ENCODE measurements around the gene TRIM40. TPM values are rescaled to one million over a fixed set of nuclear protein-coding genes. Genes with fewer than 3 reads are reported as not detected.

TRIM40 gene
- total RNA-seq, 1 donor from 2014 or later = not detected

GRCh38 chr6:30093951-30094661, 41.8 kb upstream of the TRIM40 start:
- no peaks in the 10 kb centered on the region for H3K27me3 ChIP-seq
- no peak overlapping the region for H3K27ac ChIP-seq
- no peaks in the 10 kb centered on the region for H3K9me3 ChIP-seq
- intact Hi-C loops (cut with DNase I) = no loop called here
- H3K4me3 ChIP-seq = no peak overlapping the region
- no peak for DNase-seq (ENCODE audit: extremely low spot score in 2 of 2)
- TF ChIP-seq POLR2AphosphoS5 (IDR thresholded peaks at IDR 0.05; ENCODE audit: insufficient read depth in 1 of 2, low read depth in 1 of 2) (no peak), POLR2A (IDR thresholded peaks at IDR 0.05) (no peak)
- TF ChIP-seq, protein P1, sequence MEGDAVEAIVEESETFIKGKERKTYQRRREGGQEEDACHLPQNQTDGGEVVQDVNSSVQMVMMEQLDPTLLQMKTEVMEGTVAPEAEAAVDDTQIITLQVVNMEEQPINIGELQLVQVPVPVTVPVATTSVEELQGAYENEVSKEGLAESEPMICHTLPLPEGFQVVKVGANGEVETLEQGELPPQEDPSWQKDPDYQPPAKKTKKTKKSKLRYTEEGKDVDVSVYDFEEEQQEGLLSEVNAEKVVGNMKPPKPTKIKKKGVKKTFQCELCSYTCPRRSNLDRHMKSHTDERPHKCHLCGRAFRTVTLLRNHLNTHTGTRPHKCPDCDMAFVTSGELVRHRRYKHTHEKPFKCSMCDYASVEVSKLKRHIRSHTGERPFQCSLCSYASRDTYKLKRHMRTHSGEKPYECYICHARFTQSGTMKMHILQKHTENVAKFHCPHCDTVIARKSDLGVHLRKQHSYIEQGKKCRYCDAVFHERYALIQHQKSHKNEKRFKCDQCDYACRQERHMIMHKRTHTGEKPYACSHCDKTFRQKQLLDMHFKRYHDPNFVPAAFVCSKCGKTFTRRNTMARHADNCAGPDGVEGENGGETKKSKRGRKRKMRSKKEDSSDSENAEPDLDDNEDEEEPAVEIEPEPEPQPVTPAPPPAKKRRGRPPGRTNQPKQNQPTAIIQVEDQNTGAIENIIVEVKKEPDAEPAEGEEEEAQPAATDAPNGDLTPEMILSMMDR (IDR thresholded peaks at IDR 0.05) = no peak
- H3K4me1 ChIP-seq = peaks cover 13% of the 10 kb centered on the region
- no peaks in the 10 kb centered on the region for H3K36me3 ChIP-seq

GRCh38 chr6:30096829-30097228, 39.1 kb upstream of the TRIM40 start:
- intact Hi-C loops (cut with DNase I) = no loop called here
- TF ChIP-seq, protein P1 (IDR thresholded peaks at IDR 0.05) = no peak
- no peak for TF ChIP-seq POLR2A (IDR thresholded peaks at IDR 0.05)
- no peak for TF ChIP-seq POLR2AphosphoS5 (IDR thresholded peaks at IDR 0.05; ENCODE audit: insufficient read depth in 1 of 2, low read depth in 1 of 2)
- Histone ChIP-seq H3K4me1 (peaks cover 25% of the 10 kb centered on the region), H3K27ac (no peak overlapping the region), H3K4me3 (no peak overlapping the region), H3K9me3 (no peaks in the 10 kb centered on the region), H3K27me3 (no peaks in the 10 kb centered on the region), H3K36me3 (no peaks in the 10 kb centered on the region)
- no peak for DNase-seq (ENCODE audit: extremely low spot score in 2 of 2)

- Histone ChIP-seq H3K9me3 (no peaks in the 10 kb centered on the region), H3K27me3 (no peaks in the 10 kb centered on the region), H3K4me3 (no peak overlapping the region), H3K36me3 (no peaks in the 10 kb centered on the region), H3K4me1 (peaks cover 27% of the 10 kb centered on the region), H3K27ac (no peak overlapping the region)
- DNase-seq (ENCODE audit: extremely low spot score in 2 of 2) = no peak
- TF ChIP-seq, protein P1 (IDR thresholded peaks at IDR 0.05) = no peak
- no peak for TF ChIP-seq POLR2A (IDR thresholded peaks at IDR 0.05)
- no peak for TF ChIP-seq POLR2AphosphoS5 (IDR thresholded peaks at IDR 0.05; ENCODE audit: insufficient read depth in 1 of 2, low read depth in 1 of 2)
- intact Hi-C loops (cut with DNase I) = no loop called here
Observed at GRCh38 chr6:30097902-30098768, 37.8 kb upstream of the TRIM40 start.

GRCh38 chr6:30100154-30100553, 35.8 kb upstream of the TRIM40 start:
- Histone ChIP-seq H3K27ac (no peak overlapping the region), H3K36me3 (no peaks in the 10 kb centered on the region), H3K4me3 (peak overlapping the region in 1 of 2 donors; percentile 41), H3K27me3 (no peaks in the 10 kb centered on the region), H3K9me3 (no peaks in the 10 kb centered on the region), H3K4me1 (peaks cover 27% of the 10 kb centered on the region)
- DNase-seq (ENCODE audit: extremely low spot score in 2 of 2) = no peak
- TF ChIP-seq POLR2A (IDR thresholded peaks at IDR 0.05) (no peak), POLR2AphosphoS5 (IDR thresholded peaks at IDR 0.05; ENCODE audit: insufficient read depth in 1 of 2, low read depth in 1 of 2) (no peak)
- TF ChIP-seq, protein P1 (IDR thresholded peaks at IDR 0.05) = no peak
- intact Hi-C loops (cut with DNase I) = no loop called here

All from vagina (tissue), 2 donors.